GM18867 (cell line): Measurements from ENCODE around the gene AOPEP.

ENCODE experiments used
- ATAC-seq: cut with Tn5 transposase; IDR thresholded peaks from one replicate; pipeline ENCODE4 v1.9.1; 2021; ENCODE audit warnings: mild to moderate bottlenecking, moderate library complexity; ENCODE audit not compliant: unreplicated experiment

Gene AOPEP

GRCh38 chr9:94757158-94757557, 30.7 kb downstream of the AOPEP start:
- ATAC-seq, result no peak

- no peak for ATAC-seq
These were observed 31.5 kb downstream of the AOPEP start for GRCh38 chr9:94758031-94758430.

GRCh38 chr9:94758880-94759279, 32.4 kb downstream of the AOPEP start:
- no peak for ATAC-seq

- no peak for ATAC-seq
These were observed 33.5 kb downstream of the AOPEP start for GRCh38 chr9:94760010-94760409.

- no peak for ATAC-seq
These were observed 34.2 kb downstream of the AOPEP start for GRCh38 chr9:94760660-94761059.

- ATAC-seq, result no peak
These were observed 35.0 kb downstream of the AOPEP start for GRCh38 chr9:94761481-94761880.

- no peak for ATAC-seq
These were observed 41.0 kb downstream of the AOPEP start for GRCh38 chr9:94767331-94768072.

- ATAC-seq, result no peak
These were observed 42.3 kb downstream of the AOPEP start for GRCh38 chr9:94768766-94769165.

- ATAC-seq, result no peak
These were observed 43.8 kb downstream of the AOPEP start for GRCh38 chr9:94770334-94770733.

- ATAC-seq, result no peak
These were observed 44.6 kb downstream of the AOPEP start for GRCh38 chr9:94771096-94771495.

GRCh38 chr9:94772144-94772543, 45.6 kb downstream of the AOPEP start:
- ATAC-seq, result no peak

- no peak for ATAC-seq
These were observed 46.3 kb downstream of the AOPEP start for GRCh38 chr9:94772639-94773303.

- no peak for ATAC-seq
These were observed 47.2 kb downstream of the AOPEP start for GRCh38 chr9:94773655-94774054.

GRCh38 chr9:94778013-94778412, 51.5 kb downstream of the AOPEP start:
- no peak for ATAC-seq

- no peak for ATAC-seq
These were observed 52.5 kb downstream of the AOPEP start for GRCh38 chr9:94779031-94779430.

GRCh38 chr9:94779693-94780290, 53.3 kb downstream of the AOPEP start:
- ATAC-seq, result no peak

GRCh38 chr9:94780516-94780950, 54.0 kb downstream of the AOPEP start:
- ATAC-seq, result no peak

GRCh38 chr9:94782355-94783101, 56.0 kb downstream of the AOPEP start:
- no peak for ATAC-seq

- no peak for ATAC-seq
These were observed 56.7 kb downstream of the AOPEP start for GRCh38 chr9:94783102-94783682.

GRCh38 chr9:94783928-94784327, 57.4 kb downstream of the AOPEP start:
- no peak for ATAC-seq
